Measurements from ENCODE around the gene CARMIL1.

CARMIL1 gene

GRCh38 chr6:25415701-25416100 is 136.5 kb downstream of the CARMIL1 start:
- TF ChIP-seq TAF1 (IDR thresholded peaks at IDR 0.05; ENCODE audit: low read depth, low read length) (no peak), POLR2A (IDR thresholded peaks at IDR 0.05; ENCODE audit: low read depth, low read length) (no peak), POU2F2 (IDR thresholded peaks at IDR 0.05; ENCODE audit: low read depth, low read length) (no peak), POLR2AphosphoS5 (IDR thresholded peaks at IDR 0.05; ENCODE audit: low read depth, low read length) (no peak), PAX5 (IDR thresholded peaks at IDR 0.05; ENCODE audit: insufficient read depth, low read length, severe bottlenecking) (no peak), SPI1 (IDR thresholded peaks at IDR 0.05; ENCODE audit: low read depth, low read length) (no peak)
- DNase-seq (ENCODE audit: insufficient read length, low spot score) (no peak), FAIRE-seq (no peak)

DNA sequence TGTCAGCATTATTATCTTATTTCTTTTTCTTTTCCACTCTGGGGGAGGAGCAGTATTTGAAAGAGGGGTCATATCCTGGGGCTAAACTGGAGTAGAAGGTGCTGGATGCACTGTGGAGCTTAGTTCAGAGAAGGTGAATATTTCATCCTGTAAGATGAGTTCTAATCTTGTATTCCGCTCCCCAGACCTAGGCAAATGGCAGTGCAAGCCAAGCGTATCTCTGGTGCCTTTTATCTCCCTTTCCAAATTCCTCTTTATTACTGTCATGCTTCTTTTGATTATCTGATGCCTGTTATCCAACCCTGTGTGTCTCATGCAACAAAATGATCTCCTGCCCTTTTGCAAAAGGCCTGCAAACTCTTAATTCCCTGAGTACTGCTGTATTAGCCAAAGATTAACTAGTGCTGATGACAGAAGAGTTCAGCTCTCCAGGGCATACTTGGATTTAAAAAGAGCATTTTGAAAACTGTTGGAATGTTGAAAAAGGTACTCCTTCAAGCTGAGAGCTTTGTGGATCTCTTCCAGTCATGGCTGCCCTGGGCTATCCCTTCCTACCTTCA is 138.0 kb downstream of the CARMIL1 start:
- DNase-seq (ENCODE audit: insufficient read length, low spot score) (no peak), FAIRE-seq (no peak)
- TF ChIP-seq POLR2A (IDR thresholded peaks at IDR 0.05; ENCODE audit: low read depth, low read length) (no peak), PAX5 (IDR thresholded peaks at IDR 0.05; ENCODE audit: insufficient read depth, low read length, severe bottlenecking) (no peak), POLR2AphosphoS5 (IDR thresholded peaks at IDR 0.05; ENCODE audit: low read depth, low read length) (no peak), TAF1 (IDR thresholded peaks at IDR 0.05; ENCODE audit: low read depth, low read length) (no peak), SPI1 (IDR thresholded peaks at IDR 0.05; ENCODE audit: low read depth, low read length) (no peak), POU2F2 (IDR thresholded peaks at IDR 0.05; ENCODE audit: low read depth, low read length) (no peak)

GRCh38 chr6:25418454-25419052 is 139.4 kb downstream of the CARMIL1 start:
- TF ChIP-seq POLR2A (IDR thresholded peaks at IDR 0.05; ENCODE audit: low read depth, low read length) (no peak), PAX5 (IDR thresholded peaks at IDR 0.05; ENCODE audit: insufficient read depth, low read length, severe bottlenecking) (no peak), POLR2AphosphoS5 (IDR thresholded peaks at IDR 0.05; ENCODE audit: low read depth, low read length) (no peak), SPI1 (IDR thresholded peaks at IDR 0.05; ENCODE audit: low read depth, low read length) (no peak), TAF1 (IDR thresholded peaks at IDR 0.05; ENCODE audit: low read depth, low read length) (no peak), POU2F2 (IDR thresholded peaks at IDR 0.05; ENCODE audit: low read depth, low read length) (no peak)
- DNase-seq (ENCODE audit: insufficient read length, low spot score): no peak
- no peak for FAIRE-seq

DNA sequence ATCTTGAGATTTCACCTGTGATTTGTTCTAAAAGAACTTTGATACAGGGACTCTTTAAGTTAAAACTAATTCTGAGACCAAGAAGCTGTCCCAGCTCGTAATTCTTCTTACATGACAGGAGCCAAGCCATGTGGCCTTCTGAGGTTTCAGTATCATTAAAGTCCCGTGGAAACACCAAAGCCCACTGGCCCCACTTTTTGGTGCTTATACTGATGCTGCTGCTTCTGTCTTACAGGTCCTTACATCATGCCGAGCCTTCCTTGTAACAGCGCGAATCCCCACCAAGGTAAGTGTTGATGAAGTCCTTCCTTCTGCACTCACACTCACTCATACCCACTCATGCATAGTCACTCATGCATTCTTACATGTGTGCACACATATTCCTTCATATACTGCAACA is 140.7 kb downstream of the CARMIL1 start:
- no peak for FAIRE-seq
- TF ChIP-seq POU2F2 (IDR thresholded peaks at IDR 0.05; ENCODE audit: low read depth, low read length) (no peak), POLR2AphosphoS5 (IDR thresholded peaks at IDR 0.05; ENCODE audit: low read depth, low read length) (no peak), PAX5 (IDR thresholded peaks at IDR 0.05; ENCODE audit: insufficient read depth, low read length, severe bottlenecking) (no peak), TAF1 (IDR thresholded peaks at IDR 0.05; ENCODE audit: low read depth, low read length) (no peak), POLR2A (IDR thresholded peaks at IDR 0.05; ENCODE audit: low read depth, low read length) (no peak), SPI1 (IDR thresholded peaks at IDR 0.05; ENCODE audit: low read depth, low read length) (no peak)

DNA sequence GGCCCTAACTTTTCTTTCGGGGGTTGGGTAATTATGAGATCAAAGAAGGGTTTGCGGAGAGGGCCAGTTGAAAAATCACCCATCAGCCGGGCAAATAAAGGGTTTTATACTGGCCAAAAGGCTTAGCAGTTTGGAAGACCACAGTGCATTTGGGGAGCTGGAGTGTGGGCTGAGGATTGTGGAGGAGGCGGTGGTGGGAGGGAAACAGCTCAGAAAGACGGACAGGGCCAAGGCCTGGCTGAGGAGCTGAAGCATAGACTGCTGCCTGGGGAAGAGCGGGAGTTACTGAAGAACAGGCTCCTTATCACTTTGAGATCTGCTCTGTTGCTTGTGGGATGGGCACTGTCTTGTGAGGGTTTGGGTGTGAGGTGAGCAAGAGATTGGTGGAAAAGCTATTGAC is 144.2 kb downstream of the CARMIL1 start:
- no peak for DNase-seq (ENCODE audit: insufficient read length, low spot score)
- no peak for FAIRE-seq
- TF ChIP-seq TAF1 (IDR thresholded peaks at IDR 0.05; ENCODE audit: low read depth, low read length) (no peak), POU2F2 (IDR thresholded peaks at IDR 0.05; ENCODE audit: low read depth, low read length) (no peak), PAX5 (IDR thresholded peaks at IDR 0.05; ENCODE audit: insufficient read depth, low read length, severe bottlenecking) (no peak), POLR2A (IDR thresholded peaks at IDR 0.05; ENCODE audit: low read depth, low read length) (no peak), POLR2AphosphoS5 (IDR thresholded peaks at IDR 0.05; ENCODE audit: low read depth, low read length) (no peak), SPI1 (IDR thresholded peaks at IDR 0.05; ENCODE audit: low read depth, low read length) (no peak)

More for the DNA sequence above, 140.7 kb downstream of the CARMIL1 start:
- DNase-seq (ENCODE audit: insufficient read length, low spot score): no peak

GRCh38 chr6:25424303-25424702 is 145.1 kb downstream of the CARMIL1 start:
- TF ChIP-seq SPI1 (IDR thresholded peaks at IDR 0.05; ENCODE audit: low read depth, low read length) (no peak), PAX5 (IDR thresholded peaks at IDR 0.05; ENCODE audit: insufficient read depth, low read length, severe bottlenecking) (no peak), POU2F2 (IDR thresholded peaks at IDR 0.05; ENCODE audit: low read depth, low read length) (no peak)
- no peak for FAIRE-seq
- no peak for DNase-seq (ENCODE audit: insufficient read length, low spot score)

DNA sequence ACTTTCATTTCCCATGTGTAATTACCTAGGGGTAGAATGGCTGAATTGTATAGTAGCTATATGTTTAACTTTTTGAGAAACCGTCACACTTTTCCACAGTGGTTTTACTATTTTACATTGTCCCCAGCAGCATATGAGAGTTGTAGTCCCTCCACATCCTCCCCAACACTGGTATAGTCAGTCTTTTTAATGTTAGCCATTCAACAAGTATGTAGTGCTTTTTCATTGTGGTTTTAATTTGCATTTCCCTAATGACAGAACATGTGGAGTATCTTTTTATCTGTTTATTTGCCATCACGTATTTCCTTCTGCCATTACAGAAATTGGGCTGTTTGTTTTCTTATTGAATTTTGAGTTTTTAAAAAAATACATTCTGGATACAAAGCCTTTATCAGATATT is 148.4 kb downstream of the CARMIL1 start:
- FAIRE-seq (no peak), DNase-seq (ENCODE audit: insufficient read length, low spot score) (no peak)
- no peak for TF ChIP-seq POU2F2 (IDR thresholded peaks at IDR 0.05; ENCODE audit: low read depth, low read length)
- TF ChIP-seq TAF1 (IDR thresholded peaks at IDR 0.05; ENCODE audit: low read depth, low read length): no peak
- TF ChIP-seq POLR2AphosphoS5 (IDR thresholded peaks at IDR 0.05; ENCODE audit: low read depth, low read length): no peak
- TF ChIP-seq SPI1 (IDR thresholded peaks at IDR 0.05; ENCODE audit: low read depth, low read length): no peak
- no peak for TF ChIP-seq PAX5 (IDR thresholded peaks at IDR 0.05; ENCODE audit: insufficient read depth, low read length, severe bottlenecking)
- no peak for TF ChIP-seq POLR2A (IDR thresholded peaks at IDR 0.05; ENCODE audit: low read depth, low read length)

DNA sequence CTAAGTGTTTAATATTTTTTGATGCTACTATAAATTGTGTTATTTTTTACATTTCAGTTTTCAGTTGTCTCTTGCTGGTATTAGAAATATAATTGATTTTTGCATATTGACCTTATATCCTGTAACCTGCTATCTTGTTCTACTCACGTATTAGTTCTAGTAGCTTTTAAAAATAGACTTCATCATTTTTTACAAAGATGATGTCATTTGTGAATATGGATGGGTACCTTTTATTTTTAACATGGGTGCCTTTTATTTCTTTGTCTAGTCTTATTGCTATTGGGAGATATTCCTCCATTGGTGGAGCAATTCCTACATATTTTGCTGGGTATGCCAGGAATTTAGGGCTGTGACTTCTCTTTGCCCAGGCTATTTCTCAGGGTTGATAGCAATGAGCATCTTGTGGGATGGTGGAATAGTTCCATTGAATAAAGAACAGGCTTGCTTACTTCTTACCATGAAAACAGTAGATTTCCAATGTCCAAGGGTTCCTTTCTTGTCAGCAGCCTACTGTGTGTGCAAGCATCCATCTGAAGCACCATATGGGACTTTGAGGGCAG is 149.7 kb downstream of the CARMIL1 start:
- DNase-seq (ENCODE audit: insufficient read length, low spot score): no peak
- TF ChIP-seq POLR2AphosphoS5 (IDR thresholded peaks at IDR 0.05; ENCODE audit: low read depth, low read length) (no peak), POU2F2 (IDR thresholded peaks at IDR 0.05; ENCODE audit: low read depth, low read length) (no peak), POLR2A (IDR thresholded peaks at IDR 0.05; ENCODE audit: low read depth, low read length) (no peak), TAF1 (IDR thresholded peaks at IDR 0.05; ENCODE audit: low read depth, low read length) (no peak), PAX5 (IDR thresholded peaks at IDR 0.05; ENCODE audit: insufficient read depth, low read length, severe bottlenecking) (no peak), SPI1 (IDR thresholded peaks at IDR 0.05; ENCODE audit: low read depth, low read length) (no peak)
- FAIRE-seq: no peak

- DNase-seq (ENCODE audit: insufficient read length, low spot score): no peak
- no peak for FAIRE-seq
- TF ChIP-seq TAF1 (IDR thresholded peaks at IDR 0.05; ENCODE audit: low read depth, low read length) (no peak), POLR2A (IDR thresholded peaks at IDR 0.05; ENCODE audit: low read depth, low read length) (no peak), POLR2AphosphoS5 (IDR thresholded peaks at IDR 0.05; ENCODE audit: low read depth, low read length) (no peak), PAX5 (IDR thresholded peaks at IDR 0.05; ENCODE audit: insufficient read depth, low read length, severe bottlenecking) (no peak), SPI1 (IDR thresholded peaks at IDR 0.05; ENCODE audit: low read depth, low read length) (no peak), POU2F2 (IDR thresholded peaks at IDR 0.05; ENCODE audit: low read depth, low read length) (no peak)
These were observed 152.3 kb downstream of the CARMIL1 start for GRCh38 chr6:25431306-25431974.
